Hematopoietic multipotent progenitor cell treated with erythropoietin and hydrocortisone succinate and interleukin-3 and kit ligand, for 4 days (in vitro differentiated cells): ENCODE data around the gene TXNL4A.

Experiments
- DNase-seq: peaks from one replicate; pipeline ENCODE4 v3.0.0-alpha.2; 2015

The TXNL4A gene

DNA sequence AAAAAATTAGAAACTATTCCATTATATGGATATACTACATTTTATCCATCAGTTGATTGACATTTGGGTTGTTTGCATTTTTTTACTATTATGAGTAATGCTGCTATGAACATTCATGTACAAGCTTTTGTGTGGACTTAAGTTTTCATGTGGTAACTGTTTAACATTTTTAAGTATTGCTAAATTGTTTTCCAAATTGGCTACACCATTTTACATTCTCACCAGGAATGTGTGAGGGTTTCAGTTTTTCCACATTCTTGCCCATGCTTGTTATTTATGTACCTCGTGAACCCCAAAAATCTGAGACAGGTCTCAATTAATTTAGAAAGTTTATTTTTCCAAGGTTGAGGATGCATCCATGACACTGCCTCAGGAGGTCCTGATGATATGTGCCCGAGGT lies 3.1 kb upstream of the TXNL4A start:
- no peak for DNase-seq

DNA sequence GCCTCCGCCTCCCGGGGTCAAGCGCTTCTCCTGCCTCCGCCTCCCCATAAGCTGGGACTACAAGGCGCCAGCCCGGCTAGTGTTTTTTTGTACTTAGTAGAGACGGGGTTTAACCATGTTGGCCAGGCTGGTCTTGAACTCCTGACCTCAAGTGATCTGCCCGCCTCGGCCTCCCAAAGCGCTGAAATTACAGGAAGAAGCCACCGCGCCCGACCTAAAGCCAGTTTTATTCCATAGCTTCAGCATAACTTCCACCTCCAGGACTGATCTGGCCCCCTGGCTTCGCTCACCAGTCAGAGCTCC lies 783 bp upstream of the TXNL4A start:
- no peak for DNase-seq

DNA sequence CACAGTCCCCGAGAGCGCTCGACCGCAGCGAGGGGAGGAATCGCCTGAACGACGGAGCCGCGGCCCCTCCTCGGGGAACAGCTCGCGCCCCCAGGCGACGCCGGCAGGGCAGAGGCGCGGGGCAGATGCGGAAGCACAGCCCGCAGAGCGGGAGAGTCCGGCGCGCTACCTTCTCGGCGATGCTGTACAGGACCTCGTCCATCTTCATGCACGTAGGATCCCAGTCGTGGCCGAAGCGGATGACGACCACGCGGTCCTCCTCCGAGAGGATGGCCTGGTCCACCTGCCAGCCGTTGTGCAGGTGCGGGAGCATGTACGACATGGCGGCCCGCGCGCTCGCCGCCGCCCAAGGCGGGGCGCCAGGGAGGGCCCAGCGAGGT lies 302 bp downstream of the TXNL4A start:
- peak; percentile 86 for DNase-seq

DNA sequence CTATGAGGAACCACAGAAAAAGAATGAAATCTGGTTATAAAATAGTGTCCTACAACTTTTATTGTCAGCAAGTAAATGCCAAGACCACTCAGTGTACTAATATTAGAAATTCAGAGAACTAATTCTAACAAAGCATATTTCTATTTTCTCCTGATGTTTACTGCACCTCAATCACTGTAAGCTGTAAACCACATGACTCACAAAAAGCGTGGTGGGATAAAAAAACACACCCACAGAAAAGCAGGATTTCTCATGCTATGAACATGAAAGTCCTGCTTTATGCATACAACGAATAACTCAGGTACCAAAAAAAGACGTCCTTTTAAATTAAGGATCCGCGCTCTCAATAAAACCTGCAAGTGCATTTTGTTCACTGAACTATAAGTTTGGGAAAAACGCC lies 797 bp downstream of the TXNL4A start:
- DNase-seq, result peak; percentile 26

DNA sequence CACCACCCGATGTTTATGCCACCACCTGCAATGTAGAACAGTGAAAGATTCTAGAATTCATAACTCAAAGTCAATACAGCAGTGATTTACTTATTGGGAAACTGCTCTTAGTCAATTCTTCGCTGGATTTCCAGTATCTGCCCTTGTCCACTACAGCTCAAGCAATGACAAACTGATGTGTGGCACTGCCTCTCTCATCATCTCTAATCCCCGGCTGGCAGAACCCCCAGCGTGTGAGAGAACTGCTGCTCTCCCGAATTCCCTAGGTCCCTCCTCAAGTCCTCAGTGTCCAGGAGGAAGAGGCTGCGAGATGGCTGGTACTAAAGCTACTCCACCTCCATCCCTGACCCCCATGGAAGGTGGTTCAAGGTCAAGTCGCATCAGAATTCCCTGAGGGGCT lies 1.6 kb downstream of the TXNL4A start:
- DNase-seq, result no peak

DNA sequence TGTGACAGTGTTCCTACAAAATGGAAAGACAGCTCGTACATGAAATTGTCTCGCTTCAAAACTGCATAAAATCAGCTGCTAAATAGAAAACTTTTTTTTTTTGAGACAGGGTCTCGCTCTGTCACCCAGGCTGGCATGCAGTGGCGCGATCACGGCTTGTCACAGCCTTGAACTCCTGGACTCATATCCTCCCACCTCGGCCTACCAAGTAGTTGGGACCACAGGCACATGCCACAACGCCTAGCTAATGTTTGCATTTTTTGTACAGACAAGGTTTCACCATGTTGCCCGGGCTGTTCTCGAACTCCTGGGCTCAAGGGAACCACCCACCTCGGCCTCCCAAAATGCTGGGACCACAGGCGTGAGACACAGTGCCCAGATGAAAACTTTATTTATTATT lies 3.2 kb downstream of the TXNL4A start:
- DNase-seq, result no peak

DNA sequence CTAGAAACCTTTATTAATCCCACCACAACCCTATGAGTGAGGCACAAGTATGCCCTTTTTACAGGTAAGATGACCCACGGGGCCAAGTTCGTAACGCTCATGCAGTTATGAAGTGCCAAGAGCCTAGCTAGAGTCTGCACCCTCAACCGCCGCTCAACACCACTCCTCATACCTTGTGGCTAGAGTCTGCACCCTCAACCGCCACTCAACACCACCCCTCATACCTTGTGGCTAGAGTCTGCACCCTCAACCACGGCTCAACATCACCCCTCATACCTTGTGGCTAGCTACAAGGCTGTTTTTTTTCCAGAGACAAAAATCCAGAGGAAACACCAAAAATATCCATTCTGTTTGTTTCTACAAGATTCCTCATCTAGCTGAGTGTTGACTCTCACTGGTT lies 4.6 kb downstream of the TXNL4A start:
- no peak for DNase-seq

DNA sequence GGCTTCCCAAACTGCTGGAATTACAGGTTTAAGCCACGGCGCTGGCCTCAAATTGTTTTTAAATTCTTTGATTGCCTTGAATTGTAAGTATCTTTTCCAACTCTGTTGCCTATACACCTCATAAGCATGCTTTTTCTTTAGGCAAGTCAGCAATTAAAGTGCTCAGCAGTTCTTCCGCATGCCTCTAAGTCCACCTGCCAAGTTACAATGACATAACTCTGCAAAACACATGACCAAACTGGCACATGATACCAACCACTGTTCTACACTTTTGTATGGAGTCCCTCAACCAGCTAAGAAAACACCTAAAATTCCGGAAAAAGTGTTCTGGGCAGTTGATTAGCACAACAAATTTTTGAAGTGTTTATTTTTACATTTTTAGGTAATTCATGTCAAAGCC lies 5.1 kb downstream of the TXNL4A start:
- DNase-seq, result peak; percentile 30

DNA sequence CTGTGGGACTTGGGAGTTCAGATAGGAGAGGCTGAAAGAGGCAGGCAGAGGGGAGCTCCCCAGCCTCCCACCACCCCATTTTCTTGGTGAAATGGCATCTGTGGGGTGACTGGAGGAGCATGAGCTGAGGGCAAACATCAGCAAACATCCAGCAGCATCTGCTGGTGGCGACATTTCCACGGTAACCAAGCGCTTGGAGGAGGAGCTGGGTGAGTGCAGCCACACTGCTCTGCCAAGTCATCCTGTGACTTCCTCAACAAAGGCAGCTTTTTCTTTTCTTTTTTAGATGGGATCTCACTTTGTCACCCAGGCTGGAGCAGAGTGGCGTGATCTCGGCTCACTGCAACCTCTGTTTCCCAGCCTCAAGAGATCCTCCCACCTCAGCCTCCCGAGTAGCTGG lies 5.6 kb downstream of the TXNL4A start:
- peak; percentile 86 for DNase-seq

DNA sequence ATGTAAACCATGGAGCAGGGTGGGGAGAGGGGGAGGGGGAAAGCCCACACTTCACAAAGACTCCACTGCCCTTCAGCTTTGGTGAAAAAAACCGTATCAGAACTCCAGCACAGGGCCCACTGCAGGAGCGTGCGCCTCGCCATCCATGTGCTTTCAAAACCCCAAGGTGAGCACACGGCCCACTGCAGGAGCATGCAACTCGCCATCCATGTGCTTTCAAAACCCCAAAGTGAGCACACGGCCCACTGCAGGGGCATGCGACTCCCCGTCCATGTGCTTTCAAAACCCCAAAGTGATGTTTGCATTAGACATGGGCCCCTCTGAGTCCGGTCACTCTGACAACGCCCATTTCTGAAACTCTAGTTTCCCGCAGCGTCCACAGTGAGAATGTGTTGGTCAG lies 7.8 kb downstream of the TXNL4A start:
- no peak for DNase-seq

DNA sequence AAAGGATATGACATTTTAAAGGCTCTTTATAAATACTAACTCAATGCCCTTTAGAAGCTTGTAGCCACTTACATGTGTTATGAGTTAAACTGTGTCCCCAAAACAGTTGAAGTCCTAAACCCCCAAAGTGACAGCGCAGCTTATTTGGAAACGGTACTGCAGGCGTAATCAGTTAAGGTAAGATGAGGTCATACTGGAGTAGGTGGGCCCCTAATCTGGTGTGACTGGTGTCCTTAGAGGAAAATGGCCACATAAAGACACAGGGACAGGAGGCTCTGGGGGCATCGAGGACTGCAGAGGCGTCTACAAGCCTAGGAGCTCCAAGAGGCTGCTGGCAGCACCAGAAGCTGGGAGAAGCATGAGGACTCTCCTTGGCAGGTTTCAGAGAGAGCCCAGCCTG lies 8.5 kb downstream of the TXNL4A start:
- DNase-seq, result no peak

DNA sequence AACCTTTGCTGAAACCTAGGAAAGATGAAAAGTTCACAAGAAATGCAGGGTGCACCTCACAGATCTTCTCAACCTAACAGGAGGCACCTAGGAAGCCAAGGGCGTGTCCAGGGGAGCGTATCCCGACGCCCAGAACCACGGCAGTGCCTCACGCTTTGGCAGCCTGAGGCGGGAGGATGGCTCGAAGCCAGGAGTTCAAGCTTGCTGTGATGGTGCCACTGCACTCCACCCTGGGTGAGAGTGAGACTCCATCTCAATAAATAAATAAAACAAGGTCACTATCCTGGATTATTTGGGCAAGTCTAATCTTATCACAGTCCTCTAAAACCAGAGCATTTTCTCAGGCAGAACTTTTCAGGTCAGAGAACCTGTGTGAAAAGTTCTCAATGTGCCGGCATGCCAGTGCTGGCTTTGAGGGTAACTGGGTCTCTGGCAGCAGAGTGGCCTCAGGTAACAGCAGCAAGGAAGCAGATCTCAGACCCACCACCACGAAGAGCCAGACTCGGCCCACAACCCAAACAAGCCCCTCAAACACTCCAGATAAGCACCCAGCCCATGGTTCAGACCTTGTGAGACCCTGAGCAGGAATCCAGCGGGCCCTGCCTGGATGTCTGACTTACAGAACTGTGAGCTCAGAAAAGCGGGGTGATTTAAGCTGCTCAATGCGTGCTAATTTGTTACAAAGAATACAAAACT lies 12.2 kb downstream of the TXNL4A start:
- DNase-seq, result peak; percentile 58

DNA sequence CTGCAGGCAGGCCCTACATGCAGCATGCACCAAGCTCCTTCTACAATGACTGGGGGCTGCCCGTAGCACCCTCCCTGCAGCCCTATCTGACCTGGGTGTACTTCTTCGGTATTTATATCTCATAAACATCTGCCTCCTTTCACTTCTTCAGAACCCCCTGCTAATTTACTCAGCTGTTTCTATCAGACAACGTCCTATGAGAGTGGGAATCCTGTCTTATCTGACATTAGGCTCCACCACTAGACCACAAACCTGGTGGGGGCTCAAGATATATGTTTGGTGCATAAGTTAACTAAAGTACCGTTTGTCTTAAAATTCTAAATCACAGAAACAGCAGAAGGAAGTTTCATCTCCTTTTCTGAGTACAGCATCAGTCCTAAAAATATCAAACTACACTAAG lies 13.3 kb downstream of the TXNL4A start:
- peak; percentile 95 for DNase-seq

DNA sequence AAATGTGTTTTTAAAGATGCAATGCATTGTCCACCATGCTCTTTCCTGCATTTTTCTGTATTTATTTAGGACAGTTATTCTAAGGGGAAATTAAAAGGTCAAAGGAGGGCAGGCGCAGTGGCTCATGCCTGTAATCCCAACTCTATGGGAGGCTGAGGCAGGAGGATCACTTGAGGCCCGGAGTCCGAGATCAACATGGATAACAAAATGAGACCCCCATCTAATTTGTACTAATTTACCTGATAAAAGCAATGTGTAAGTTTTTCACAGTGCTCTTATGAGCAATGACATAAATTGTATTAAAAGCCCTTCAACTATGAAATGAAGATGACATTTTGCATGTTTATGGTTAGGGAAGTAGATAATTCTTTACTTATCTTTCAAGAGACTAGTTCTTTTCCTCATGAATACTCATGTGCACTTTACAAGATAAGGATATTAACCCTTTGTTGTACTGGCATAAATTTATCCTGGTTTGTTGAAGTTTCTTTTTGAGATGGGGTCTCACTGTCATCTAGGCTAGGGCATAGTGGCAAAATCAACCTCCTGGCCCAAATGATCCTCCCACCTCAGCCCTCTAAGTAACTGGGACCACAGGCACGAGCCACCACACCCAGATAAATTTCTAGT lies 14.2 kb downstream of the TXNL4A start:
- peak; percentile 41 for DNase-seq

DNA sequence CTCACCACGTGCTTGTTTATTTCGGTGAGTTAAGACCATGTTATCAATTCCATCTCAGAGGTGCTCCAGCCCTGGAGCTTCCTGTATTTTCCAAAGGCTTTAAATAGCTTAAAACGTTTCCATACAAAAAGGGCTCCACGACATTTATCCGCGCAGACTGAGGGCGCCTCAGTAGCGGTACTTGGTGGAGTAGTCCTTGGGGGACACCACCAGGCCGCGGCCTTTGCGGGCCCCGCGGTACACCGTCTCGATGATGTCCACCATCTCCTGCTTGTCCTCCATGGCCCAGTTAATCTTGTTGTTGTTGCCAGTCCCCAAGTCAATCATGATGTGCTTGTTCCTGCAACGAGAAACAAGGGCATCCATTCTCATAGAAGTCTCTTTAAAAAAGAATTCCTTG lies 14.8 kb downstream of the TXNL4A start:
- no peak for DNase-seq

DNA sequence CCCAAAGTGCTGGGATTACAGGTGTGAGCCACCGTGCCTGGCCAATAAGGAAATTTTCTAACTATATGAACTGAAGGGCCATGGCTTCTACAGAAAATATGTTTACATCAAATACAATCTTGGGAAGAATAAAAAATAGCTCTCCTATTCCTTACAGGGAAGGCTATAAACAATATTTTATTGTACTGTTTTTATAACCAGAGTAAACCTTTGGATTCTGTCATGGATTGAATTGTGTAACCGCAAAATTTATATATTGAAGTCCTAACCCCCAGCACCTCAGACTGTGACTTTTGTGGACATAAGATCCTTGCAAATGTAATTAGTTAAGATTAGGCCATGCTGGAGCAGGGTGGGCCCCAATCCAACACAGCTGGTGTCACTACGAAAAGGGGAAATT lies 15.6 kb downstream of the TXNL4A start:
- no peak for DNase-seq

DNA sequence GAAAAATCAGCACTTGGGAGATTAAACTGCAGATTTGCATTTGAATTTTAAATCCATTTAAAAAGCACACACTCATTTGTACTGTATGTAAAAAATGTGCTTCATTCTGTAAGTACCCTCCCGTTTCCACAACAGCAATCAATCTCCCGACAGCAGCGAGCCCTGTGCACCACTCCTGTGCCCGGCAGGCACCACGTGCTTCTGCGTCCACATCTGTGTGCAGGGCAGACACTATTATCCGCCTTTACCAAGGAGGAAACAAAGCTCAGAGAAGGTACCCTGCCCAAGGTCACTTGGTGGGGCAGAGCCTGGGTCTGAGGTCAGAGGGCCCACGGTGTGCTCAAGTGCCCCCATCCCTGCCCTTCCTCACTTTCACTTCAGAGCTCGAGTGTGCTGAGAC lies 16.4 kb downstream of the TXNL4A start:
- no peak for DNase-seq

DNA sequence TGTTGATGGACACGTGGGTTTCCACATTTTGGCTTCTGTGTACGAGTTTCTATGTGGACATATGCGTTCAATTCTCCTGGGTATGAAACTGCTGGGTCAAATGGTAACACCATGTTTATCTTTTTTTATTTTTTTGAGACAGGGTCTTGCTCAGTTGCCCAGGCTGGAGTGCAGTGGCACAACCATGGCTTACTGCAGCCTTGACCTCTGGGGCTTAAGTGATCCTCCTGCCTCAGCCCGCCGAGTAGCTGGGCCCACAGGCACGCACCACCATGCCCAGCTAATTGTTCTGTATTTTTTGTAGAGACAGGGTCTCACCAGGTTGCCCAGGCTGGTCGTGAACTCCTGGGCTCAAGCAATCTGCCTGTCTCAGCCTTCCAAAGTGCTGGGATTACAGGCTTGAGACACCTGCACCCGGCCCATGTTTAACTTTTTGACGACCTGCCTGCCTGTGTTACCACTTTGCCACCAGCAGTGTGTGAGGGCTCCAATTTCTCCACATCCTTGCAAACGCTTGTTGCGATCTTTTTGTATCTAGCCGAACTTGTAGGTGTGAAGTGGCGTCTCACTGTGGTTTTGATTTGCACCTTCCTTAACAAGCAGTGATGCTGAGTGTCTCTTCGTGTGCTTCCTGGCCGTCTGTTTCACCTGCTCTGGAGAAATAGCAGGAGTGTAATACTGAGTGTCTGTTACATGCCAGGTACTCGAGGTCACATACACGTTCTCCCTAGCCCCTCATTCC lies 17.0 kb downstream of the TXNL4A start:
- DNase-seq, result no peak

DNA sequence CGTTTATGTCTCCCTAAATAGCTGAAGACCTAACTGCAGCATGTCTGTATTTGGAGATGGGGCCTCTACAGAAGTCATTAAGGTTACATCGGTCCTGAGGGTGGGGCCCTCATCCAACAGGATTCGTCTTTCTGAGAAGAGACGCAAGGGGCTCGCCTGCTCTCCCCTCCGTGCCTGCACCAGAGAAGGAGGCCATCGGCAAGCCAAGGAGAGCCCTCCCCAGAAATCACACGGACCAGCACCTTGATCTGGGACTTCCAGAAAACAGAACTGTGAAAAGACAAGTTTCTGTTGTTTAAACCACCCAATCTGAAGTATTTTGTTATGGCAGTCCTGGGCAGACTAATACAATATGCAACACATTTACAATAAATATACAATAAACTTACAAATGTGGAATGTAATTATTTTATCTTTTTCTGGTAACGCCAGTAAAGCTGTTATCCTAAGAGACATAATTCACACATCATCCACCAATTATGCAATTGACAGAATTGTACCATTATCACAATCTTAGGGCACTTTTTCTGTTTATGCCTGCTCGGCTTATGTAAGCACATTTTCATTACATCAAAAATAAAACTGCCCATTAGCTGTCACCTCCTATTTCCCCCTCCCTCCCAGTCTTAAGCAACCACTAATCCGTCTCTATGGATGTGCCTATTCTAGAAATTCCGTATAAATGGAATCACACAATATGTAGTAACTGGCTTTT lies 17.8 kb downstream of the TXNL4A start:
- DNase-seq, result no peak

DNA sequence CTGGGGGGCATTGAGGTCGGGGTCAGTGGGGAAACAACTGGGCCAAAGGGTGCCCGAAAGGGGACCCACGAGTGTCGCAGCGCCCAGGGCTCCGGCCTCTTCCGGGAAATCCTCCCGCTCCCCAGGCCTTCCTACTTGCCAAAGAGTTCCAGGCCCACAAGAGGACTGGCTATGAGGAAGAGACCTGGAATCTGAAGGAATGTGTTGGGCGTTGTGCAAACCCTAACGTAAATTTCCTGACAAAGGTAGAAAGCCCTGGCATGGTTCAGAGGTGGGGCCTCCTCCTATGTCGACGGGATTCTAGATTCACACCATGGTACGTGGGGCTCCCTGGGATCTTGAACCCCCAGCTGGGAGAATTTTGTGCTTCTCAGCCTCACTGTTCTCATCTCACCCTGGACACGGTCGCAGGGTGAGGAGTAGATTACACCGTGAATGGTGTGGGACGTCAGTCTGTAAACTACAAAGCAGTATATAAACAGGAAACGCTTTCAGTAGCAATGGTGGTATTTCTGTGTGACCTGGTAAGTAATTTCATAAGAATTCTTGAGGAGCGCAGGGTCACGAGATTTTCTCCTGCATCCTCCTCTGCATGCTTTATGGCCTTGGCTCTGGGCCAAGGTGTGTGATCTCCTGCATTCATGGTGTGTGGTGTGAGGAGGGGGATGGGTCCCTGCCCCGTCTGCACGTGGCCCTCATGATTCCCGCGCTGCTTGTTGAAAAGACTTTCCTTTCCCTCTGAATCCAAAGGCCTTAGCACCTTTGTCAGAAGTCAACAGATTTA lies 23.1 kb downstream of the TXNL4A start:
- peak; percentile 72 for DNase-seq

DNA sequence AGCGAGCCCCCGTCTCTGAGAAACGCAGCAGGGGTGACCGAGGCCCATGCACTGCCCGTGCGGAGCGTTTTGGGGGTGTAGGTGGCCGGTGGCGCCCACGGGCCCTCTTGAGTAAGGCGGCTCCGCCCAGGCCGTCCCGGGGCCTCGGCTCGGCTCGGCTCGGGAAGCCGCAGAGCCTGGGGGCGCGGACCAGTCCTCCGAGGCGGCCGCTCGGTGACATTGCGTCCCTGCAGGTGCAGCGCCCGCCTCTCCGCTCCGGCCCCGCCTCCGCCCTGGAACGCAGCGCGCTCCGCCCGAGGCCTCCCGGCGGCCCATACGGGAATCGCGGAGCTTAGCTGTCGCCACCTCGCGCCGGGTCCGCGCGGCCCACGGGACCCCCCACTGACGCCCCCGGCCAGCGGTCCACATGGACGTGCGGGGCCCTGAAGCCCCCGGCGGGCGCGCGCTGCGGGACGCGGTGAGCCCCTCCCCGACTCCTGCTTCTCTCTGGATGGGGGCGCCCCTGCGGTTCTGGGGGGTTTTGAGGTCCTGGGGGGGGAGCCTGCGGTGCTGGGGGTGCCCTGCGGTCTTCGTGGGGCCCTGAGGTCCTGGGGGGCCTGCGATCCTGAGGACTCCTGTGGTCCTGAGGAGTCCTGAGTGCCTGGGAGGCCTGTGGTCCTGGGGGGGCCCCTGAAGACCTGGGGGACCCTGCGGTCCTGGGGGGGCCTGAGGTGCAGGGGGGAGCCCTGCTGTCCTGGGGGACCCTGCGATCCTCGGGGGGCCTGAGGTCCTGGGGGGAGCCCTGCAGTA lies 23.8 kb downstream of the TXNL4A start, which contains the start of gene HSBP1L1:
Gene HSBP1L1 (plus strand): TSS at position 314 of the 789 bp plus-strand sequence. CDS start 93 bp downstream, at position 407.
- peak; percentile 86 for DNase-seq
